ENCODE results near the gene LMF1.

DNA sequence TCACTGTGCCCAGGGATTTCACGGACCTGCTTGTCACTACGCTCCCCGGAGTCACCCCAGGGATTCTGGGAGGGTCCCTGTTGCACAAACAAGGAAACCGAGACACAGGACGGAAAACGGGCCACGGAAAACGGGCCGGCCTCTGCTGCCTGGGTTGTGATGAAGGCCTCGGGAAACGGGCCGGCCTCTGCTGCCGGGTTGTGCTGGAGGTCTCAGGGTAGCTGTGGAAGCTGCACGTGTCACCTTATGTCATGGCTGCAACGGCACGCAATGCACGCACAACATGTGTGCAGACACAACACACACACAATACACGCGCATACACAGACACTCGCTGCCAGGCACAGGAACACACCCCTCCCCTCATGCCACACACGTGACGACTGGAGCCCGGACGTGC lies 143.3 kb downstream of the LMF1 start:
- no peak for TF ChIP-seq POLR2A (IDR thresholded peaks at IDR 0.05; ENCODE audit: low read depth, low read length)
- TF ChIP-seq POLR2AphosphoS5 (IDR thresholded peaks at IDR 0.05; ENCODE audit: low read depth, low read length): no peak

Data from GM12891 (cell line).